ENCODE results near the gene ITIH3.

GRCh38 chr3:52813810-52814209, 19.2 kb downstream of the ITIH3 start:
- TF ChIP-seq EZH2 (IDR thresholded peaks at IDR 0.05) (no peak), CTCF (IDR thresholded peaks at IDR 0.05) (no peak)

Data from neural progenitor cell (in vitro differentiated cells).